Activated CD4-positive, alpha-beta T cell treated with anti-CD3 and anti-CD28 coated beads, Interleukin-2, amount 10 ng/mL, durations not matched to agents 24 days and 14 days (primary cell): ENCODE data around the gene TSKU. TPM values are rescaled to one million over a fixed set of nuclear protein-coding genes. Genes with fewer than 3 reads are reported as not detected.

Experiments used
- DNase-seq: peaks from one replicate; pipeline ENCODE4 v3.0.0; 2022
- H3K27ac Mint-ChIP-seq: one replicate; pipeline ENCODE4 v1.8.0; 2022; ENCODE audit warnings: mild to moderate bottlenecking, mixed read lengths
- H3K27me3 Mint-ChIP-seq: one replicate; pipeline ENCODE4 v1.8.0; 2022; ENCODE audit warnings: mixed read lengths
- H3K36me3 Mint-ChIP-seq: one replicate; pipeline ENCODE4 v1.8.0; 2022; ENCODE audit warnings: low read depth, mild to moderate bottlenecking, mixed read lengths
- H3K4me1 Mint-ChIP-seq: one replicate; pipeline ENCODE4 v1.8.0; 2021; ENCODE audit warnings: mixed read lengths
- H3K4me3 Mint-ChIP-seq: one replicate; pipeline ENCODE4 v1.8.0; 2022; ENCODE audit warnings: mild to moderate bottlenecking, moderate library complexity, mixed read lengths
- H3K9me3 Mint-ChIP-seq: one replicate; pipeline ENCODE4 v1.8.0; 2021; ENCODE audit warnings: mixed read lengths
- intact Hi-C: fragments of 100-400 bp; cut with micrococcal nuclease; formaldehyde crosslinking; loops from one replicate; pipeline ENCODE4 v1.15.1; 2023
- total RNA-seq: library from RNA; stranded (reverse); gene quantifications from 2 replicates; pipeline ENCODE4 v1.2.3, GENCODE V29; 2022

Gene TSKU
- total RNA-seq, 1 donor from 2014 or later: 5.2 TPM

- H3K9me3 Mint-ChIP-seq: peaks cover 7% of the 10 kb centered on the region
- H3K36me3 Mint-ChIP-seq: peaks cover 1% of the 10 kb centered on the region
- peaks cover 8% of the 10 kb centered on the region for H3K27me3 Mint-ChIP-seq
- no peak overlapping the region for H3K4me3 Mint-ChIP-seq
- H3K4me1 Mint-ChIP-seq: peaks cover 5% of the 10 kb centered on the region
- DNase-seq: no peak
- intact Hi-C loops: no loop called here
- H3K27ac Mint-ChIP-seq: no peak overlapping the region
Measured at GRCh38 chr11:76830639-76831327, 47.6 kb downstream of the TSKU start.

- H3K4me3 Mint-ChIP-seq: no peak overlapping the region
- no peaks in the 10 kb centered on the region for H3K36me3 Mint-ChIP-seq
- peaks cover 7% of the 10 kb centered on the region for H3K9me3 Mint-ChIP-seq
- H3K27me3 Mint-ChIP-seq: peaks cover 8% of the 10 kb centered on the region
- DNase-seq: no peak
- intact Hi-C loops: no loop called here
- no peak overlapping the region for H3K27ac Mint-ChIP-seq
- H3K4me1 Mint-ChIP-seq: no peaks in the 10 kb centered on the region
Measured at GRCh38 chr11:76831686-76832310, 48.6 kb downstream of the TSKU start.

- Mint-ChIP-seq H3K4me3 (no peak overlapping the region), H3K27me3 (peaks cover 8% of the 10 kb centered on the region), H3K36me3 (no peaks in the 10 kb centered on the region), H3K9me3 (peaks cover 7% of the 10 kb centered on the region), H3K4me1 (no peaks in the 10 kb centered on the region), H3K27ac (no peak overlapping the region)
- intact Hi-C loops: no loop called here
- DNase-seq: no peak
Measured at GRCh38 chr11:76832361-76832760, 49.2 kb downstream of the TSKU start.

- intact Hi-C loops: no loop called here
- no peak overlapping the region for H3K27ac Mint-ChIP-seq
- H3K27me3 Mint-ChIP-seq: peaks cover 8% of the 10 kb centered on the region
- H3K4me3 Mint-ChIP-seq: no peak overlapping the region
- no peaks in the 10 kb centered on the region for H3K36me3 Mint-ChIP-seq
- H3K9me3 Mint-ChIP-seq: peaks cover 4% of the 10 kb centered on the region
- H3K4me1 Mint-ChIP-seq: no peaks in the 10 kb centered on the region
- no peak for DNase-seq
Measured at GRCh38 chr11:76834151-76834550, 51.0 kb downstream of the TSKU start.

GRCh38 chr11:76835036-76835435 is 51.9 kb downstream of the TSKU start:
- H3K9me3 Mint-ChIP-seq: no peaks in the 10 kb centered on the region

DNA sequence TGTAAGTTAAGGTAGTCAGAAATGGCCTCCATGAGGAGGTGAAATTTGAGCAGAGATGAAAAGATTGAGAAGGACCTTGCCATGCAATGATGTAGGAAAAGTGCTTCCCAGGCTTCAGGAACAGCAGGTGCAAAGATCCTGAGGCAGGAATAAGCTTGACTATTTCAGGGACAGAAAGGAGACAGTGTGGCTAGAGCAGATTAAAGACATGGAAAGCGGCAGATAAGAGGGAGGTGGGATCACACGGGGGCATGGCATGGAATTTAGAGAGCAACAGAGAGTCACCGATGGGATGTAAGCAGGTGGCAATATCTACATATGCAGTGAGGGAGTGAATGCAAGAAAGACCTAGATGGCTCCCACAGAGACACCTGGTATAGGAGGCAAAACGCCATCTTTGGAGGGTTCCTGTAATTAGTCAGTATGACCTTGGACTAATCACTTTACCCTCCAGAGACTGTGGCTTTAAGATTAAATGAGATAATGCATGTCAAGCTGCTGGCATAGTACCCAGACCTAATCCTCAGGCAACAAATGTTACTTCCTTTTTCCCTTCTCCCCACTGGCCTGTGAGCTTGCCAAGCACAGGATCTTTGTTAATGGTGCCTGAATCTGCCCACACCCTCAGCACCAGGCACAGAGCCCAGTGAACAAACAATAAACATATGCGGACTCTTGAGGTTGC is 52.9 kb downstream of the TSKU start:
- peaks cover 19% of the 10 kb centered on the region for H3K27me3 Mint-ChIP-seq
- H3K4me1 Mint-ChIP-seq: no peaks in the 10 kb centered on the region
- no peaks in the 10 kb centered on the region for H3K36me3 Mint-ChIP-seq
- no peak overlapping the region for H3K27ac Mint-ChIP-seq
- intact Hi-C loops: no loop called here
- no peaks in the 10 kb centered on the region for H3K9me3 Mint-ChIP-seq
- no peak for DNase-seq
- H3K4me3 Mint-ChIP-seq: no peak overlapping the region

More at GRCh38 chr11:76835036-76835435, 51.9 kb downstream of the TSKU start:
- no peak overlapping the region for H3K4me3 Mint-ChIP-seq
- H3K27me3 Mint-ChIP-seq: peaks cover 15% of the 10 kb centered on the region
- H3K36me3 Mint-ChIP-seq: no peaks in the 10 kb centered on the region
- H3K4me1 Mint-ChIP-seq: no peaks in the 10 kb centered on the region
- H3K27ac Mint-ChIP-seq: no peak overlapping the region
- DNase-seq: no peak
- intact Hi-C loops: no loop called here

DNA sequence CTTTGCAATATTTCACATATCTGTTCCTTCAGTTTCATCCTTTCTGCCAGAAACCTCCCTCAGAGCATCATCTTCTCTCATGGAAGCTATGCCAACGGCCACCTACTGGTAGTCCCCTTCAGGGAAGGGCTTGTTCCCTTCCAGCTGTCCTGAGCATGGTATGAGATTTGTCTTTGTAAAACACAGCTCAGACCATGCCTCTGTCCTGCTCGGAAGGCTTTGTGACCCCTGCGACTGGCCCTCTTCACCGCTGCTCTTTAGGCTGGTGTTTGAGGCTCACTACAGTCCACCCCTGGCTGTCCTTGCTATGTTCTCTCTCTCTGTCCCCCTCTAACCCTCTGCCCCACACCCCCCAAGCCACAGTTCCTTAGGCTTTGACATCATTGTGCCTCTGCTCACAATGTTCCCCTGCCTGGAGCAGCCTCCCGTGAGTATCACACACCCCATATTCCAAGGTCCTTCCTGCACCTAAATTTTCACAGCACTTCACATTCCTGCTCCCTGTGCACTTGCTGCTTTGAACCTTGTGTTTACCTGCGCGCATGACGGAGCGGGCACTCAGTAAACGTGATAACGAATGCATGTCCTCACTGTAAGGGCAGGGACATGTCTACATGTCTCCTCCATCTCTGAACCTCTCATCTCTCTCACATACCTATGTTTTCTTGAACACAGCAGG is 53.6 kb downstream of the TSKU start:
- Mint-ChIP-seq H3K36me3 (no peaks in the 10 kb centered on the region), H3K27me3 (peaks cover 23% of the 10 kb centered on the region), H3K4me3 (no peak overlapping the region), H3K27ac (no peak overlapping the region), H3K4me1 (no peaks in the 10 kb centered on the region), H3K9me3 (no peaks in the 10 kb centered on the region)
- intact Hi-C loops: no loop called here
- no peak for DNase-seq

- intact Hi-C loops: no loop called here
- Mint-ChIP-seq H3K36me3 (no peaks in the 10 kb centered on the region), H3K27me3 (peaks cover 22% of the 10 kb centered on the region), H3K4me1 (no peaks in the 10 kb centered on the region), H3K27ac (no peak overlapping the region), H3K9me3 (no peaks in the 10 kb centered on the region), H3K4me3 (no peak overlapping the region)
- DNase-seq: no peak
Measured at GRCh38 chr11:76837696-76838677, 54.8 kb downstream of the TSKU start.

DNA sequence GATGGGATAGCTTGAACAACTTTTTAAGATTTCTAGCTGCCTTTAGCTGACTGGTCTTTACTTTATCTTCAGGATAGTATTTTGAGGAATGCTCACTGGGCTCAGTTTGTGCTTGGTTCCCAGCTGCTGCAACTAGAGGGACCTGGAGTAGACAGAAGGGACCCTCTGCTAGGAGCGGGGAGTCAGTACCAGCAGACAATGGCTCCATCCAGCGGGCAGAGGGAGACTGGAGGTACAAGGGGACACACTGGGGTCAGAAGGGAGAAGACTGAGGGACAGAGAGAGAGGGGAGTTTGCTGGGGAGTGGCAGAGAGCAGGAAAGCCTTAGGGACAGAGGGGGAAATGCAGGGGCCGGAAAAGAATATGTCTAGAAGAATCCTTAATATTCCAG is 55.5 kb downstream of the TSKU start:
- Mint-ChIP-seq H3K9me3 (no peaks in the 10 kb centered on the region), H3K27me3 (peaks cover 26% of the 10 kb centered on the region), H3K4me1 (no peaks in the 10 kb centered on the region), H3K4me3 (no peak overlapping the region), H3K36me3 (no peaks in the 10 kb centered on the region), H3K27ac (no peak overlapping the region)
- no peak for DNase-seq
- intact Hi-C loops: no loop called here

- Mint-ChIP-seq H3K4me3 (no peak overlapping the region), H3K36me3 (no peaks in the 10 kb centered on the region), H3K4me1 (no peaks in the 10 kb centered on the region), H3K9me3 (no peaks in the 10 kb centered on the region), H3K27me3 (peaks cover 27% of the 10 kb centered on the region), H3K27ac (no peak overlapping the region)
- intact Hi-C loops: no loop called here
- DNase-seq: no peak
Measured at GRCh38 chr11:76839311-76839710, 56.2 kb downstream of the TSKU start.

- H3K9me3 Mint-ChIP-seq: no peaks in the 10 kb centered on the region
- no peak overlapping the region for H3K27ac Mint-ChIP-seq
- DNase-seq: no peak
- no peaks in the 10 kb centered on the region for H3K4me1 Mint-ChIP-seq
- intact Hi-C loops: no loop called here
- peaks cover 30% of the 10 kb centered on the region for H3K27me3 Mint-ChIP-seq
- H3K4me3 Mint-ChIP-seq: no peak overlapping the region
- no peaks in the 10 kb centered on the region for H3K36me3 Mint-ChIP-seq
Measured at GRCh38 chr11:76841923-76842452, 58.8 kb downstream of the TSKU start.

DNA sequence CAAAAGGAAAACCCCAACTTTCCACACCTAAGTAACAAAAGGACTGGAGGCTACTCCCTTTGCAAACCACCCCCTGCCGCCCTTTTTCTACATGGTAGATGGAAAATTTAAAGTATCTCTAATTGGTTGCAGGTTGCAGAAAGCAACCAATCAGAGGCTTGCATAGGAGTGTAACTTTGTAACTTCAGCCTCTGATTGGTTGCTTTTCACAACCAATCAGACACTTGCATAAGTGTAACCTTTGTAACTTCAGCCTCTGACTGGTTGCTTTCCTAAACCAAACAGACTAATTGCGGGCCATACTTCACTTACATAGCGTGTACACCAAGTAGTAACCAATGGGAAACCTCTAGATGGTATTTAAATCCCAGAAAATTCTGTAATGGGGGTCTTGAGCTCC is 60.8 kb downstream of the TSKU start:
- intact Hi-C loops: no loop called here
- no peak overlapping the region for H3K27ac Mint-ChIP-seq

DNA sequence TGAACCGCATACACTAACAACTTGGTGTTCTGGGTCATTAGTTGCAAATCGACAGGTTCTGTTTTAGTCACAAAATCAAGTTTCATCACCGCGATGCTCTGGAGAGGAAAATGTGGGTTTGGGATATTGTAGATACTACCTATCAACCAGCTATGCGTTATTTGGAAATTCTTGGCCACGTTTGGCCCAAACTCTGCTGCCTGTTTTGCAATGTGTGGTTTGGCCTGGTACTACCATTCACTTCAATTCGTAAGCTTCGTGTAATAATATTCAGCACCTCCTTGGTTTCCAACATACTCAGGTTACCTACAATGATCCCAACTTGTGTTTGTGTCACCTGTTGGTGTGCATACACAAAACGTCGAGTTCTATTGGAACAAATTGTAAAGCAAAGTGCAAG is 61.4 kb downstream of the TSKU start:
- Mint-ChIP-seq H3K4me1 (no peaks in the 10 kb centered on the region), H3K36me3 (no peaks in the 10 kb centered on the region), H3K27ac (no peak overlapping the region), H3K9me3 (no peaks in the 10 kb centered on the region), H3K27me3 (peaks cover 34% of the 10 kb centered on the region), H3K4me3 (no peak overlapping the region)
- no peak for DNase-seq
- intact Hi-C loops: no loop called here

More for the DNA sequence above, 60.8 kb downstream of the TSKU start:
- no peak for DNase-seq
- H3K9me3 Mint-ChIP-seq: no peaks in the 10 kb centered on the region
- H3K4me3 Mint-ChIP-seq: no peak overlapping the region
- peaks cover 33% of the 10 kb centered on the region for H3K27me3 Mint-ChIP-seq
- no peaks in the 10 kb centered on the region for H3K36me3 Mint-ChIP-seq
- H3K4me1 Mint-ChIP-seq: no peaks in the 10 kb centered on the region
